PC-3 (cell line): ENCODE measurements around the gene PKNOX2.

Experiments used
- CTCF ChIP-seq: fragments of 300-600 bp; sonication (generic); conservative IDR thresholded peaks from 2 replicates; pipeline ENCODE4 v1.5.1; 2017; ENCODE audit warnings: antibody characterized with exemption, low read depth, mild to moderate bottlenecking, low read length
- EZH2 ChIP-seq: fragments of 300-600 bp; sonication (generic); IDR thresholded peaks from one replicate; pipeline ENCODE4 v1.6.1; 2017; ENCODE audit warnings: antibody characterized with exemption, mild to moderate bottlenecking, low read length; ENCODE audit not compliant: unreplicated experiment

GRCh38 chr11:125470355-125470754 lies 305.8 kb downstream of the PKNOX2 start:
- TF ChIP-seq EZH2 (no peak), CTCF (no peak)
